Kidney epithelial cell (primary cell): ENCODE results near the gene CAMTA1. TPM values are rescaled to one million over a fixed set of nuclear protein-coding genes. Genes with fewer than 3 reads are reported as not detected.

Experiments used
- DNase-seq: peaks from one replicate; pipeline ENCODE4 v3.0.0-alpha.2; 2010; ENCODE audit warnings: low read depth
- H3K27me3 ChIP-seq: 2 replicates; pipeline ENCODE4 v1.6.0; 2011; ENCODE audit warnings: low read length; ENCODE audit not compliant: control insufficient read depth, insufficient read depth
- H3K36me3 ChIP-seq: 2 replicates; pipeline ENCODE4 v1.5.1; 2011; ENCODE audit warnings: low read length; ENCODE audit not compliant: control insufficient read depth, insufficient read depth
- H3K4me3 ChIP-seq: 2 replicates; pipeline ENCODE4 v1.5.1; 2011; ENCODE audit warnings: low read depth, mild to moderate bottlenecking, control low read depth, low read length
- CTCF ChIP-seq: IDR thresholded peaks from 2 replicates; pipeline ENCODE4 v1.5.1; 2011; ENCODE audit warnings: mild to moderate bottlenecking, moderate library complexity, low read length, control low read depth, inconsistent platforms; ENCODE audit not compliant: insufficient read depth, poor library complexity, severe bottlenecking
- total RNA-seq: library from RNA; depleted of rRNA; stranded (reverse); fragments of >200 nt; gene quantifications from 2 replicates; pipeline ENCODE4 v1.2.3, GENCODE V29; 2015

Gene CAMTA1
- total RNA-seq, 1 donor from 2014 or later: 76.5 TPM

GRCh38 chr1:7795406-7795805 is 1010.2 kb downstream of the CAMTA1 start:
- Histone ChIP-seq H3K4me3 (no peak overlapping the region), H3K36me3 (no peaks in the 10 kb centered on the region), H3K27me3 (no peaks in the 10 kb centered on the region)
- no peak for TF ChIP-seq CTCF
- no peak for DNase-seq

DNA sequence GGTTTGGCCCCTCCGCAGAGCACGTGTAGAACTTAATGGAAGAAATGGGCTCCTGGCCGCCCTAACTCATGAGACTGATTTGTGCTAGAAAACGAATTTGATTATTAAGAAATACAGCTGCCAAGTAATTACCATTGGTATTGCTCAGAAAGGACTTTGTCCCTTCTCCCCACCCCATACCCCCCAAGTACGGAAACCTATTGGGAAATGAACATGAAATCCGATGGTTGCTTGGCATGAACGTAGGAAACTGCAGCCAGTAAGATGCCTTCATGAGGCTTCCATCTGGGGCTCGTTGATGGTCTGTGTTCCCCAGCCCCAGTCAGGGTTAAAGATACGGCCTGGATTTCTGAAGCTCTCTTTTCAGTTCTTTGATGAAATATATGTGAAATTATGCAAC is 1020.2 kb downstream of the CAMTA1 start:
- no peak for DNase-seq
- H3K36me3 ChIP-seq: no peaks in the 10 kb centered on the region
- TF ChIP-seq CTCF: no peak

GRCh38 chr1:7808253-7808844 is 1023.1 kb downstream of the CAMTA1 start:
- no peaks in the 10 kb centered on the region for H3K27me3 ChIP-seq
- TF ChIP-seq CTCF: peak; percentile 55
- peak; percentile 5 for DNase-seq
- H3K36me3 ChIP-seq: no peaks in the 10 kb centered on the region
- no peak overlapping the region for H3K4me3 ChIP-seq

More for the DNA sequence above, 1020.2 kb downstream of the CAMTA1 start:
- H3K27me3 ChIP-seq: no peaks in the 10 kb centered on the region
- H3K4me3 ChIP-seq: no peak overlapping the region

DNA sequence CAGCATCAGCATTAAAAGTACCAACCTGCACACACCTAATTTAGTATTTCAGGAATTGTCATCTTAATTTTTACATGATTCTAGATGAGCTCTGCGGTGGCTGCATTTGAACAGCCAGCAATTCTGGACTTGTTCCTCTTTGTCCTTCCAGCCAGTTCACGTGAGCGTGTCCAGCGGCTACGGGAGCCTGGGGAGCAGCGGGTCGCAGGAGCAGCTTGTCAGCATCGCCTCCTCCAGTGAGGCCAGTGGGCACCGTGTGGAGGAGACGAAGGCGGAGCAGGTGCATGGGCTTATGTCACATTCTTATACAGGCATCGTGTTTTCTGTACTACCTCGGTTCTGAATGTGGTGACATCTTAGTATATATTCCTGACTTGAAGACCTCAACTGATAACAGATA is 1024.5 kb downstream of the CAMTA1 start:
- no peak for TF ChIP-seq CTCF
- no peaks in the 10 kb centered on the region for H3K36me3 ChIP-seq

DNA sequence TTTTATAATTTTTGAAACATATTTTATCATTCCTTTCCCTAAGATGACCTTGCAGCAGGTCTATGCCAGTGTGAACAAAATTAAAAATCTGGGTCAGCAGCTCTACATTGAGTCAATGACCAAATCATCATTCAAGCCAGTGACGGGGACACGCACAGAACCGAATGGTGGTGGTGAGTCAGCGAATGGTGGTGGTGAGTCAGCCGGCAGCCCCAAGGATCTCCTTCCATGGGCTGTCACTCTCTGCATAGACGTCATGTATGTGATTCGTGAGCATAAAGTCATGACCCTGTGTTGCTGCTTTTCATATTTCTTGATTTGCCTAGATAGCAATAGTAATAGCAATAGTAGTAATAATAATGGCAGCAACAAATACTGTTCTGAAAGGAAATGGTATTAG is 1025.1 kb downstream of the CAMTA1 start:
- Histone ChIP-seq H3K4me3 (no peak overlapping the region), H3K36me3 (no peaks in the 10 kb centered on the region), H3K27me3 (no peaks in the 10 kb centered on the region)
- peak; percentile 66 for DNase-seq
- no peak for TF ChIP-seq CTCF

More for the DNA sequence above, 1024.5 kb downstream of the CAMTA1 start:
- Histone ChIP-seq H3K27me3 (no peaks in the 10 kb centered on the region), H3K4me3 (no peak overlapping the region)
- DNase-seq: no peak

- Histone ChIP-seq H3K36me3 (no peaks in the 10 kb centered on the region), H3K27me3 (no peaks in the 10 kb centered on the region), H3K4me3 (no peak overlapping the region)
- DNase-seq: no peak
- TF ChIP-seq CTCF: no peak
These were observed 1026.2 kb downstream of the CAMTA1 start for GRCh38 chr1:7811476-7811875.
